IPS-15b (cell line): ENCODE data around the gene STKLD1.
"Not testable (repeated sequence)": the region's sequence is repeated elsewhere in the genome, so short reads cannot be mapped to it uniquely, and the experiment has no call there.

Source experiments
- H3K27me3 ChIP-seq: one replicate; pipeline ENCODE4 v1.6.1; 2013; ENCODE audit warnings: low read length; ENCODE audit not compliant: control insufficient read depth, insufficient read depth
- H3K36me3 ChIP-seq: one replicate; pipeline ENCODE4 v1.6.1; 2013; ENCODE audit warnings: low read length; ENCODE audit not compliant: control insufficient read depth, insufficient read depth
- H3K4me1 ChIP-seq: one replicate; pipeline ENCODE4 v1.6.1; 2013; ENCODE audit warnings: mild to moderate bottlenecking, low read length; ENCODE audit not compliant: control insufficient read depth, insufficient read depth
- H3K4me3 ChIP-seq: one replicate; pipeline ENCODE4 v1.5.1; 2013; ENCODE audit warnings: low read depth, low read length
- H3K9ac ChIP-seq: one replicate; pipeline ENCODE4 v1.6.1; 2013; ENCODE audit warnings: low read depth, mild to moderate bottlenecking, low read length
- H3K9me3 ChIP-seq: one replicate; pipeline ENCODE4 v1.6.1; 2013; ENCODE audit warnings: mild to moderate bottlenecking, low read length; ENCODE audit not compliant: control insufficient read depth, insufficient read depth

The STKLD1 gene

GRCh38 chr9:133375724-133376654 lies at the start of gene STKLD1, which contains the start of gene SURF4:
Gene STKLD1 (plus strand): TSS chr9:133376366. CDS start chr9:133376474, 108 bp downstream.
Gene SURF4 (minus strand): TSS chr9:133376060. CDS start chr9:133375969, 91 bp downstream.
- H3K9ac ChIP-seq: peak within 1 kb of the TSS; percentile 96
- H3K4me1 ChIP-seq: peaks cover 5% of the 10 kb centered on the region
- H3K27me3 ChIP-seq: peaks cover 17% of the 10 kb centered on the region
- H3K4me3 ChIP-seq: peak within 1 kb of the TSS; percentile 97
- H3K9me3 ChIP-seq: no peaks in the 10 kb centered on the region
- H3K36me3 ChIP-seq: peaks cover 11% of the 10 kb centered on the region

- H3K27me3 ChIP-seq, H3K4me3 ChIP-seq, H3K4me1 ChIP-seq, H3K9me3 ChIP-seq, H3K9ac ChIP-seq: not testable (repeated sequence)
- peaks cover 13% of the 10 kb centered on the region for H3K36me3 ChIP-seq
Measured at GRCh38 chr9:133327021-133327420, 49.1 kb upstream of the STKLD1 start.

- Histone ChIP-seq H3K4me3 (no peak overlapping the region), H3K9ac (no peak overlapping the region), H3K27me3 (no peaks in the 10 kb centered on the region), H3K9me3 (no peaks in the 10 kb centered on the region), H3K4me1 (no peaks in the 10 kb centered on the region), H3K36me3 (peaks cover 23% of the 10 kb centered on the region)
Measured at GRCh38 chr9:133327834-133328484, 48.2 kb upstream of the STKLD1 start.

- peaks cover 34% of the 10 kb centered on the region for H3K36me3 ChIP-seq
- H3K4me3 ChIP-seq, H3K9ac ChIP-seq, H3K9me3 ChIP-seq, H3K4me1 ChIP-seq, H3K27me3 ChIP-seq: not testable (repeated sequence)
Measured at GRCh38 chr9:133329306-133330156, 46.6 kb upstream of the STKLD1 start.

GRCh38 chr9:133331221-133331620 lies 44.9 kb upstream of the STKLD1 start:
- Histone ChIP-seq H3K9me3 (no peaks in the 10 kb centered on the region), H3K4me3 (no peak overlapping the region), H3K9ac (no peak overlapping the region), H3K4me1 (peaks cover 7% of the 10 kb centered on the region), H3K27me3 (no peaks in the 10 kb centered on the region), H3K36me3 (peaks cover 34% of the 10 kb centered on the region)

- Histone ChIP-seq H3K27me3 (no peaks in the 10 kb centered on the region), H3K36me3 (peaks cover 34% of the 10 kb centered on the region), H3K9me3 (no peaks in the 10 kb centered on the region), H3K9ac (no peak overlapping the region), H3K4me1 (peaks cover 7% of the 10 kb centered on the region), H3K4me3 (no peak overlapping the region)
Measured at GRCh38 chr9:133331641-133332380, 44.4 kb upstream of the STKLD1 start.

- H3K9me3 ChIP-seq: no peaks in the 10 kb centered on the region
- peaks cover 7% of the 10 kb centered on the region for H3K4me1 ChIP-seq
- peaks cover 34% of the 10 kb centered on the region for H3K36me3 ChIP-seq
- no peak overlapping the region for H3K9ac ChIP-seq
- H3K4me3 ChIP-seq: no peak overlapping the region
- H3K27me3 ChIP-seq: no peaks in the 10 kb centered on the region
Measured at GRCh38 chr9:133332381-133332730, 43.8 kb upstream of the STKLD1 start.

GRCh38 chr9:133333011-133333410 lies 43.2 kb upstream of the STKLD1 start:
- Histone ChIP-seq H3K4me3 (no peak overlapping the region), H3K9me3 (no peaks in the 10 kb centered on the region), H3K4me1 (peaks cover 7% of the 10 kb centered on the region), H3K36me3 (peaks cover 34% of the 10 kb centered on the region), H3K27me3 (no peaks in the 10 kb centered on the region), H3K9ac (no peak overlapping the region)

GRCh38 chr9:133333566-133333965 lies 42.6 kb upstream of the STKLD1 start:
- Histone ChIP-seq H3K4me1 (peaks cover 7% of the 10 kb centered on the region), H3K9me3 (no peaks in the 10 kb centered on the region), H3K36me3 (peaks cover 34% of the 10 kb centered on the region), H3K27me3 (no peaks in the 10 kb centered on the region), H3K9ac (no peak overlapping the region), H3K4me3 (no peak overlapping the region)

- peaks cover 34% of the 10 kb centered on the region for H3K36me3 ChIP-seq
- H3K4me1 ChIP-seq: peaks cover 7% of the 10 kb centered on the region
- H3K9ac ChIP-seq: no peak overlapping the region
- H3K4me3 ChIP-seq: no peak overlapping the region
- H3K9me3 ChIP-seq: no peaks in the 10 kb centered on the region
- H3K27me3 ChIP-seq: no peaks in the 10 kb centered on the region
Measured at GRCh38 chr9:133334161-133334560, 42.0 kb upstream of the STKLD1 start.

- H3K4me1 ChIP-seq, H3K27me3 ChIP-seq, H3K9me3 ChIP-seq: not testable (repeated sequence)
- Histone ChIP-seq H3K9ac (peak overlapping the region; percentile 87), H3K36me3 (peaks cover 38% of the 10 kb centered on the region), H3K4me3 (peak overlapping the region; percentile 78)
Measured at GRCh38 chr9:133334888-133335287, 41.3 kb upstream of the STKLD1 start.
